Measurements from ENCODE around the gene EFNA1.

DNA sequence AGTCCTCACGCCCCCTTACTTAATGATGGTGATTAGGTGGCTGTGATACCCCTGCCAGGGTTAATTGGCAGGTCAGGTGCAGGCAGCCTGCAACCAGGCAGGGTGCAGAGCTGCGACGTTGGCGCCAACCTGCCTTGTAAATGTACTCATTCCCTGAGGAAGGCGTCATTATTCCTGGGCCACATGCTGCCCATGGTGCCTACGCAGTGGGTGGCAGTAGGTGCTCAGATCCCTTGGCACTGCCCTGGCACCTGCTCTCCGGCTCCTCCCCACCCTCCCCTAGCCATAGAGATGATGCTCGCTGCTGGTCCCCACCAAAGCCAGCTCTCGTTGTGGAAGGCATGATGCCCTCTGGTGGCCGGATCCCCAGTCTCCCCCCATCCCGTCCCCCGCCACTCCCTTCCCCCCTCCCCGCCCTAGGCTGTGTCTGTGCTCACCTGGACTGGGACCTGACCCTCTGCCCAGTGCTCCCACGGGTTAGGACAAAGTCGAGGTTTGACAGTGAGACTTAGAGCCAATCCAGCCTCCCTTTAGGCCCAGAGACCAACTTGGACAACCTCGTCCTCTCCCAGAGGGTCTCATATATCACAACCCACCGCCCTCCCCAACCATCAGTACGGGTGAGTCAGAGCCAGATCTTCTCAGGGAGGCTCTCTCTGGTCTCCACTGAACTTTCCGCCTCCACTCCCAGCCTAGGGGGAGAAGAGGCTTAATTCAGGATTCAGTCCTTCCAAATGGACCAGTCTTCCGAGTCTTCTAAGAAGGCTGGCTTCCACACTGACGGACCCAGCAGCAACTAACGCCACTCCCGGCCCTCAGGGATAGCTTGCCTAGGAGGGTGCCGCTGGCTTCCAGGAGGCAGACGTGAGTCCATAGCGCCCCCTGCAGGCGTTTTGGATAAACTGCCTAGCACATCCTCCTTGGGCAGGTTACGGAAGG, 39.8 kb downstream of the EFNA1 start:
- no peak for TF ChIP-seq GATA2 (IDR thresholded peaks at IDR 0.05; ENCODE audit: low read depth, low read length)
- TF ChIP-seq GATA3 (IDR thresholded peaks at IDR 0.05; ENCODE audit: low read depth, low read length), result no peak

Measured in SH-SY5Y (cell line).